Measurements from ENCODE around the gene GALNT16. TPM values are rescaled to one million over a fixed set of nuclear protein-coding genes. Genes with fewer than 3 reads are reported as not detected.
"Not testable (repeated sequence)": the region's sequence is repeated elsewhere in the genome, so short reads cannot be mapped to it uniquely, and the experiment has no call there.

The GALNT16 gene
- total RNA-seq, 1 donor from 2014 or later = 94.9 TPM

- intact Hi-C loops (cut with DNase I) = no loop called here
- no peak for ATAC-seq
- no peak for DNase-seq (ENCODE audit: missing footprints)
These were observed 108.4 kb downstream of the GALNT16 start for GRCh38 chr14:69368381-69368780.

- ATAC-seq (no peak), DNase-seq (ENCODE audit: missing footprints) (no peak)
- intact Hi-C loops (cut with DNase I) = no loop called here
These were observed 110.1 kb downstream of the GALNT16 start for GRCh38 chr14:69370061-69370460.

GRCh38 chr14:69372146-69372545 is 112.2 kb downstream of the GALNT16 start:
- intact Hi-C loops (cut with DNase I) = no loop called here
- DNase-seq (ENCODE audit: missing footprints) (no peak), ATAC-seq (no peak)

GRCh38 chr14:69373104-69373503 is 113.1 kb downstream of the GALNT16 start:
- DNase-seq (ENCODE audit: missing footprints) = no peak
- no peak for ATAC-seq
- intact Hi-C loops (cut with DNase I) = no loop called here

GRCh38 chr14:69374235-69374634 is 114.3 kb downstream of the GALNT16 start:
- ATAC-seq (no peak), DNase-seq (ENCODE audit: missing footprints) (no peak)
- intact Hi-C loops (cut with DNase I) = no loop called here

GRCh38 chr14:69375182-69375581 is 115.2 kb downstream of the GALNT16 start:
- intact Hi-C loops (cut with DNase I) = no loop called here
- ATAC-seq = no peak
- DNase-seq (ENCODE audit: missing footprints) = no peak

GRCh38 chr14:69375722-69376121 is 115.8 kb downstream of the GALNT16 start:
- DNase-seq (ENCODE audit: missing footprints) (no peak), ATAC-seq (no peak)
- intact Hi-C loops (cut with DNase I) = no loop called here

GRCh38 chr14:69376439-69376838 is 116.5 kb downstream of the GALNT16 start:
- DNase-seq (ENCODE audit: missing footprints) = no peak
- intact Hi-C loops (cut with DNase I) = no loop called here
- no peak for ATAC-seq

- no peak for ATAC-seq
- intact Hi-C loops (cut with DNase I) = no loop called here
- DNase-seq (ENCODE audit: missing footprints) = no peak
These were observed 118.3 kb downstream of the GALNT16 start for GRCh38 chr14:69378274-69378673.

GRCh38 chr14:69387311-69387710 is 127.4 kb downstream of the GALNT16 start:
- intact Hi-C loops (cut with DNase I) = no loop called here
- DNase-seq (ENCODE audit: missing footprints) (no peak), ATAC-seq (no peak)

- intact Hi-C loops (cut with DNase I); ATAC-seq; DNase-seq (ENCODE audit: missing footprints): not testable (repeated sequence)
These were observed 131.4 kb downstream of the GALNT16 start for GRCh38 chr14:69391400-69391799.

GRCh38 chr14:69392481-69392880 is 132.5 kb downstream of the GALNT16 start:
- ATAC-seq (no peak), DNase-seq (ENCODE audit: missing footprints) (no peak)
- intact Hi-C loops (cut with DNase I) = no loop called here

GRCh38 chr14:69395929-69396328 is 136.0 kb downstream of the GALNT16 start:
- intact Hi-C loops (cut with DNase I) = loop anchor here (5.0 kb wide), 1 partner anchor 371 kb away; the partner anchor contains the start of gene SRSF5

GRCh38 chr14:69398053-69398817 is 138.3 kb downstream of the GALNT16 start, which contains the start of the genes ERH and SLC39A9:
Gene ERH (minus strand): TSS chr14:69398299. CDS start chr14:69398233, 66 bp downstream.
Gene SLC39A9 (plus strand): TSS chr14:69398692. CDS start chr14:69399370, 678 bp downstream.
- peak; percentile 97 for DNase-seq (ENCODE audit: missing footprints)
- intact Hi-C loops (cut with DNase I) = loop anchor here (5.0 kb wide), 1 partner anchor 369 kb away; the partner anchor contains the start of gene SRSF5
- ATAC-seq = peak; percentile 97

More at GRCh38 chr14:69395929-69396328, 136.0 kb downstream of the GALNT16 start:
- no peak for ATAC-seq
- DNase-seq (ENCODE audit: missing footprints) = no peak

- intact Hi-C loops (cut with DNase I) = loop anchor here (5.0 kb wide), 1 partner anchor 368 kb away; the partner anchor contains the start of gene SRSF5
- no peak for ATAC-seq
These were observed 138.9 kb downstream of the GALNT16 start for GRCh38 chr14:69398818-69399210.

GRCh38 chr14:69399750-69400149 is 139.8 kb downstream of the GALNT16 start:
- DNase-seq (ENCODE audit: missing footprints) (no peak), ATAC-seq (no peak)
- intact Hi-C loops (cut with DNase I) = loop anchor here (5.0 kb wide), 1 partner anchor 368 kb away; the partner anchor contains the start of gene SRSF5

More at GRCh38 chr14:69398818-69399210, 138.9 kb downstream of the GALNT16 start:
- DNase-seq (ENCODE audit: missing footprints) = no peak

GRCh38 chr14:69400154-69400553 is 140.2 kb downstream of the GALNT16 start:
- intact Hi-C loops (cut with DNase I) = no loop called here
- ATAC-seq = no peak
- no peak for DNase-seq (ENCODE audit: missing footprints)

- intact Hi-C loops (cut with DNase I) = no loop called here
- DNase-seq (ENCODE audit: missing footprints) (no peak), ATAC-seq (no peak)
These were observed 141.9 kb downstream of the GALNT16 start for GRCh38 chr14:69401841-69402240.

- no peak for DNase-seq (ENCODE audit: missing footprints)
- intact Hi-C loops (cut with DNase I) = no loop called here
- ATAC-seq = no peak
These were observed 144.5 kb downstream of the GALNT16 start for GRCh38 chr14:69404478-69404877.

GRCh38 chr14:69404883-69405282 is 144.9 kb downstream of the GALNT16 start:
- no peak for DNase-seq (ENCODE audit: missing footprints)
- intact Hi-C loops (cut with DNase I) = no loop called here
- no peak for ATAC-seq

Data from Right ventricle myocardium inferior (tissue), 1 donor.